NCI-H146 treated with DMSO at 0.1 percent for 48 hours (cell line): ENCODE data around the gene ANTXR2.

ENCODE experiments used
- DNase-seq: peaks from one replicate; lab custom pipeline; 2025; ENCODE audit not compliant: unreplicated experiment; lab: John Stamatoyannopoulos, UW

Gene ANTXR2

GRCh38 chr4:79874197-79874596 lies 198.8 kb downstream of the ANTXR2 start:
- DNase-seq = no peak

GRCh38 chr4:79872738-79873137 lies 200.3 kb downstream of the ANTXR2 start:
- DNase-seq = no peak

GRCh38 chr4:79871961-79872360 lies 201.1 kb downstream of the ANTXR2 start:
- DNase-seq = no peak

- DNase-seq = no peak
Observed at GRCh38 chr4:79869597-79870237, 203.3 kb downstream of the ANTXR2 start.

- no peak for DNase-seq
Observed at GRCh38 chr4:79865201-79865597, 207.8 kb downstream of the ANTXR2 start.

GRCh38 chr4:79864500-79865200 lies 208.4 kb downstream of the ANTXR2 start:
- peak; percentile 94 for DNase-seq

- no peak for DNase-seq
Observed at GRCh38 chr4:79863333-79863732, 209.7 kb downstream of the ANTXR2 start.

GRCh38 chr4:79862821-79863220 lies 210.2 kb downstream of the ANTXR2 start:
- no peak for DNase-seq

- no peak for DNase-seq
Observed at GRCh38 chr4:79857811-79858210, 215.2 kb downstream of the ANTXR2 start.

- no peak for DNase-seq
Observed at GRCh38 chr4:79856196-79856595, 216.8 kb downstream of the ANTXR2 start.

- DNase-seq = no peak
Observed at GRCh38 chr4:79854856-79855502, 218.1 kb downstream of the ANTXR2 start.

- DNase-seq = no peak
Observed at GRCh38 chr4:79852305-79852730, 220.7 kb downstream of the ANTXR2 start.

GRCh38 chr4:79851625-79852304 lies 221.3 kb downstream of the ANTXR2 start:
- no peak for DNase-seq
